ENCODE results near the gene RAB1A. TPM values are rescaled to one million over a fixed set of nuclear protein-coding genes. Genes with fewer than 3 reads are reported as not detected.
A peak's percentile ranks its signal among the peaks of the same experiment; 100 is the strongest.

Gene RAB1A
- total and polyA plus RNA-seq, 2 donors (not counting 1 experiment from before 2014, with no cell fraction given) = 26.6 to 42.2 TPM

DNA sequence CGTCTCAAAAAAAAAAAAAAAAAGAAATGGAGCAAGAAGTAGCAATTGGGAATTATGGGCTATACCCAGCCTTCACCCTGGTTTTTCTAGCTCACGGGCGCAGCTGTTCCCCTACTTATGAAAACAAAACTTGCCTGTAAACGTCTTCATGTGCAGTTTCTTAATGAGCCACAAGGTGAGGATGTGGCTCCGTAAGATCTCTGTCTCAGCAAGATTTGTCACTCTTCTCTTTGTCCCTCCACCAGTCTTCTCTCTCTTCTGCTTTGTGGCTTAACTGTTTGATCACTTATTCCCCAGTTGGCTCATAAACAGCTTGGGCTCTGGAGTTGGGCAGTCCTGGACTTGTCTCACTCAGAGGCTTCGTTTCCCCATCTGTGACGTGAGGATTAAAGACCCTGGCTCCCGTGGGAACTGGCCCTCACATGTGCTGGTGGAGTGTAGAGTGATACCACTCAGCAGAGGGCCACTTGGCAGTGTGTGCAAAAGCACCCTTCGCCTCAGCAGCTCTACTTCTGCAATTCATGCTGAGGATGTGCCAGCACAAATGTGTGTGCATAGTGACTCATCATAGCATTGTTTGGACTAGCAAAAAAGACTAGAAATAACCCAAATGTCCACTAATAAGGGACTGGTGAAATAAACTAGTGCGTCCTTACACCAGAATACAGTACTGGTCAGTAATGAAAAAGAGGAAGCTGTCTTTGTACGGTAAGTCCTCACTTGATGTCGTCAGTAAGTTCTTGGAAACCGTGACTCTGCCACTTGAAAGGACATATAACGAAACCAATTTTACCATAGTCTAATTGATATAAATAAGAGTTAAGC is 65.0 kb downstream of the RAB1A start:
- H3K27me3 ChIP-seq (replicated peaks in 1 of 4; ENCODE audit: control extremely low read depth in 1 of 4, control insufficient read depth in 3 of 4, insufficient read depth in 4 of 4, low read length in 3 of 4) = no peaks in the 10 kb centered on the region
- H2AFZ ChIP-seq (ENCODE audit: insufficient read depth, low read depth, low read length, poor library complexity, severe bottlenecking) = peak overlapping the region; percentile 26
- H3K4me2 ChIP-seq (replicated peaks; ENCODE audit: low read depth, low read length, poor library complexity, severe bottlenecking) = peak overlapping the region; percentile 61
- peaks cover 40% of the 10 kb centered on the region for H3K79me2 ChIP-seq (ENCODE audit: control insufficient read depth, insufficient read depth, low read length)
- Mint-ChIP-seq H3K27me3 (no peaks in the 10 kb centered on the region), H3K9me3 (ENCODE audit: insufficient read depth) (no peaks in the 10 kb centered on the region), H3K27ac (peak overlapping the region; percentile 90), H3K4me1 (peaks cover 34% of the 10 kb centered on the region), H3K4me3 (peak overlapping the region; percentile 63)
- DNase-seq (peak; percentile 88), ATAC-seq (ENCODE audit: low read depth) (peak; percentile 88)
- H3K4me3 ChIP-seq (ENCODE audit: control extremely low read depth in 1 of 5, extremely low read depth in 1 of 5, insufficient read depth in 1 of 5, low read depth in 2 of 5, low read length in 4 of 5) = peak overlapping the region in 1 of 5 experiments; percentile 19
- no peak for TF ChIP-seq EZH2 (IDR thresholded peaks at IDR 0.05; ENCODE audit: borderline replicate concordance, insufficient read depth, low read depth, low read length, poor library complexity, severe bottlenecking)
- TF ChIP-seq, protein P1, sequence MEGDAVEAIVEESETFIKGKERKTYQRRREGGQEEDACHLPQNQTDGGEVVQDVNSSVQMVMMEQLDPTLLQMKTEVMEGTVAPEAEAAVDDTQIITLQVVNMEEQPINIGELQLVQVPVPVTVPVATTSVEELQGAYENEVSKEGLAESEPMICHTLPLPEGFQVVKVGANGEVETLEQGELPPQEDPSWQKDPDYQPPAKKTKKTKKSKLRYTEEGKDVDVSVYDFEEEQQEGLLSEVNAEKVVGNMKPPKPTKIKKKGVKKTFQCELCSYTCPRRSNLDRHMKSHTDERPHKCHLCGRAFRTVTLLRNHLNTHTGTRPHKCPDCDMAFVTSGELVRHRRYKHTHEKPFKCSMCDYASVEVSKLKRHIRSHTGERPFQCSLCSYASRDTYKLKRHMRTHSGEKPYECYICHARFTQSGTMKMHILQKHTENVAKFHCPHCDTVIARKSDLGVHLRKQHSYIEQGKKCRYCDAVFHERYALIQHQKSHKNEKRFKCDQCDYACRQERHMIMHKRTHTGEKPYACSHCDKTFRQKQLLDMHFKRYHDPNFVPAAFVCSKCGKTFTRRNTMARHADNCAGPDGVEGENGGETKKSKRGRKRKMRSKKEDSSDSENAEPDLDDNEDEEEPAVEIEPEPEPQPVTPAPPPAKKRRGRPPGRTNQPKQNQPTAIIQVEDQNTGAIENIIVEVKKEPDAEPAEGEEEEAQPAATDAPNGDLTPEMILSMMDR (IDR thresholded peaks at IDR 0.05) = peak; percentile 89
- intact Hi-C loops (cut with micrococcal nuclease) = loop anchor here (1.0 to 2.0 kb wide), 6 partner anchors 9 to 488 kb away; partner anchors contain the start of genes CEP68 and RAB1A
- WGBS (ENCODE audit: insufficient coverage) = 4% methylated on average over 4 of the region's 14 CpGs
- no peak overlapping the region for H3K9ac ChIP-seq (ENCODE audit: low read length)
- H3K4me1 ChIP-seq (ENCODE audit: control insufficient read depth in 2 of 2, insufficient read depth in 2 of 2, low read length in 2 of 2) = peaks cover 13 to 26% of the 10 kb centered on the region in 2 donors
- ChIA-PET CTCF (interaction anchor here (0.6 to 4.9 kb wide), 40 partner anchors 10 to 735 kb away, joined by 3 to 96 read pairs (median 4); partner anchors contain the start of genes CEP68 and RAB1A), POLR2A (interaction anchor here (0.5 to 2.1 kb wide), 8 partner anchors 9 to 491 kb away, joined by 3 to 21 read pairs (median 4); partner anchors contain the start of genes ACTR2, CEP68 and RAB1A)
- H4K20me1 ChIP-seq (ENCODE audit: control insufficient read depth, insufficient read depth, low read length, poor library complexity, severe bottlenecking) = peaks cover 17% of the 10 kb centered on the region
- peaks cover 0 to 8% of the 10 kb centered on the region in 2 experiments for H3K36me3 ChIP-seq (replicated peaks in 1 of 2; ENCODE audit: control extremely low read depth in 1 of 2, control insufficient read depth in 1 of 2, extremely low read depth in 1 of 2, insufficient read depth in 2 of 2, low read length in 1 of 2)
- H3K27ac ChIP-seq (ENCODE audit: low read length in 2 of 2) = peak overlapping the region; percentile 20 to 54
- H3K9me3 ChIP-seq (ENCODE audit: control extremely low read depth in 1 of 3, control insufficient read depth in 2 of 3, insufficient read depth in 1 of 3, low read length in 2 of 3) = no peaks in the 10 kb centered on the region
